Natural killer cell (primary cell): ENCODE measurements around the gene MDH1B. TPM values are rescaled to one million over a fixed set of nuclear protein-coding genes. Genes with fewer than 3 reads are reported as not detected.

ENCODE experiments used
- ATAC-seq, 3 donors: fragments of 150-1000 bp in 2 of 3; fragments of 200-7000 bp in 1 of 3; cut with Tn5 transposase; 1 replicate in 1 of 3; 2 replicates in 2 of 3; pipeline ENCODE4 v1.10.0; 2021; ENCODE audit warnings: mild to moderate bottlenecking in 2 of 3, moderate library complexity in 2 of 3
- DNase-seq, 2 donors: peaks; one replicate each; pipeline versions ENCODE4 v3.0.0 to v3.0.0-alpha.2; 2013 to 2021; ENCODE audit warnings: mixed read lengths in 1 of 2
- H3K27ac ChIP-seq: one replicate; pipeline ENCODE4 v1.5.1; 2013; ENCODE audit warnings: mild to moderate bottlenecking, low read length
- H3K27me3 ChIP-seq: one replicate; pipeline ENCODE4 v1.6.1; 2013; ENCODE audit warnings: low read length; ENCODE audit not compliant: control insufficient read depth, insufficient read depth
- H3K36me3 ChIP-seq: one replicate; pipeline ENCODE4 v1.6.1; 2013; ENCODE audit warnings: low read length; ENCODE audit not compliant: control insufficient read depth, insufficient read depth
- H3K4me1 ChIP-seq: one replicate; pipeline ENCODE4 v1.6.1; 2013; ENCODE audit warnings: low read length; ENCODE audit not compliant: control insufficient read depth, insufficient read depth
- H3K4me3 ChIP-seq: one replicate; pipeline ENCODE4 v1.5.1; 2013; ENCODE audit warnings: low read length
- H3K9me3 ChIP-seq: one replicate; pipeline ENCODE4 v1.6.1; 2013; ENCODE audit warnings: low read length; ENCODE audit not compliant: control insufficient read depth, insufficient read depth
- H3K27ac Mint-ChIP-seq, 2 donors: one replicate each; pipeline ENCODE4 v1.8.0; 2022; ENCODE audit warnings: mild to moderate bottlenecking in 2 of 2, mixed read lengths in 2 of 2, moderate library complexity in 1 of 2
- H3K27me3 Mint-ChIP-seq, 2 donors: one replicate each; pipeline ENCODE4 v1.8.0; 2022; ENCODE audit warnings: low read depth in 2 of 2, mixed read lengths in 2 of 2
- H3K36me3 Mint-ChIP-seq: one replicate; pipeline ENCODE4 v1.8.0; 2022; ENCODE audit warnings: mixed read lengths
- H3K4me1 Mint-ChIP-seq, 2 donors: one replicate each; pipeline ENCODE4 v1.8.0; 2022; ENCODE audit warnings: mixed read lengths in 2 of 2
- H3K4me3 Mint-ChIP-seq: one replicate; pipeline ENCODE4 v1.8.0; 2022; ENCODE audit warnings: mild to moderate bottlenecking, moderate library complexity, mixed read lengths
- H3K9me3 Mint-ChIP-seq, 2 donors: one replicate each; pipeline ENCODE4 v1.8.0; 2022; ENCODE audit warnings: mixed read lengths in 2 of 2
- WGBS: methylation state at CpG from one replicate; pipeline ENCODE4 v1.1.7; 2013; ENCODE audit warnings: missing lambda C conversion rate; ENCODE audit not compliant: insufficient coverage; 5-methylcytosine and 5-hydroxymethylcytosine counted together
- intact Hi-C: fragments of 100-400 bp; cut with micrococcal nuclease; formaldehyde crosslinking; loops from one replicate; pipeline ENCODE4 v1.14.2; 2022
- total RNA-seq, 4 donors: library from RNA; stranded (reverse); fragments of 120-200 nt in 1 of 4; gene quantifications; one replicate each; pipeline versions ENCODE4 v1.2.3 to v1.2.4, GENCODE V29; 2013 to 2022
- TF ChIP-seq, protein P1 (sequence below): fragments of 200-600 bp; IDR thresholded peaks from one replicate; pipeline ENCODE4 v1.8.0; 2022; ENCODE audit warnings: antibody characterized with exemption

Gene MDH1B
- total RNA-seq, 3 donors from 2014 or later (not counting 1 experiment from before 2014, with no cell fraction given), result not detected

DNA sequence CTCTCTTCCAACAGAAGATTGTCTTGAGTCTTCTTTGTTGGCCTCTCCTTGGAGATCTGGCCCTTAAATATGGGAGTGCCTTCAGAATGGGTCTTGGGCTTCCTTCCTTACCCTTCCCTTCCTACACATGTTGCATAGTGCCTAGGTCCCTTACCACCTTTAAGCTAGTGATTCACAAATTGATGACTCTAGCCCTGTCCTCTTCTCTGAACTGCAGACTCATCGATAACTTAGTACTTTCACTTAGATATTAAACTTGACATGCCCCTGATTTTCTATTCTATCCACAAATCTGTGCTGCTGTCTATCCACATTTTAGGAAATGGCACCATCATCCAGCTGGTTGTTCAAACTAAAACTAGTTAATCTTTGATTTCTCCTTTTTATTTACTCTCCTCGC is 37.8 kb downstream of the MDH1B start:
- 90% methylated on average over 2 of the region's 2 CpGs for WGBS
- Mint-ChIP-seq H3K27ac (no peak overlapping the region), H3K4me1 (no peaks in the 10 kb centered on the region), H3K36me3 (no peaks in the 10 kb centered on the region), H3K27me3 (peaks cover 13 to 29% of the 10 kb centered on the region in 2 donors), H3K4me3 (no peak overlapping the region), H3K9me3 (peaks cover under 1 to 2% of the 10 kb centered on the region in 2 donors)
- Histone ChIP-seq H3K27ac (no peak overlapping the region), H3K4me3 (no peak overlapping the region), H3K36me3 (no peaks in the 10 kb centered on the region), H3K9me3 (no peaks in the 10 kb centered on the region), H3K27me3 (no peaks in the 10 kb centered on the region), H3K4me1 (no peaks in the 10 kb centered on the region)
- intact Hi-C loops, result no loop called here
- TF ChIP-seq, protein P1, sequence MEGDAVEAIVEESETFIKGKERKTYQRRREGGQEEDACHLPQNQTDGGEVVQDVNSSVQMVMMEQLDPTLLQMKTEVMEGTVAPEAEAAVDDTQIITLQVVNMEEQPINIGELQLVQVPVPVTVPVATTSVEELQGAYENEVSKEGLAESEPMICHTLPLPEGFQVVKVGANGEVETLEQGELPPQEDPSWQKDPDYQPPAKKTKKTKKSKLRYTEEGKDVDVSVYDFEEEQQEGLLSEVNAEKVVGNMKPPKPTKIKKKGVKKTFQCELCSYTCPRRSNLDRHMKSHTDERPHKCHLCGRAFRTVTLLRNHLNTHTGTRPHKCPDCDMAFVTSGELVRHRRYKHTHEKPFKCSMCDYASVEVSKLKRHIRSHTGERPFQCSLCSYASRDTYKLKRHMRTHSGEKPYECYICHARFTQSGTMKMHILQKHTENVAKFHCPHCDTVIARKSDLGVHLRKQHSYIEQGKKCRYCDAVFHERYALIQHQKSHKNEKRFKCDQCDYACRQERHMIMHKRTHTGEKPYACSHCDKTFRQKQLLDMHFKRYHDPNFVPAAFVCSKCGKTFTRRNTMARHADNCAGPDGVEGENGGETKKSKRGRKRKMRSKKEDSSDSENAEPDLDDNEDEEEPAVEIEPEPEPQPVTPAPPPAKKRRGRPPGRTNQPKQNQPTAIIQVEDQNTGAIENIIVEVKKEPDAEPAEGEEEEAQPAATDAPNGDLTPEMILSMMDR, result no peak
- ATAC-seq (no peak), DNase-seq (no peak)

DNA sequence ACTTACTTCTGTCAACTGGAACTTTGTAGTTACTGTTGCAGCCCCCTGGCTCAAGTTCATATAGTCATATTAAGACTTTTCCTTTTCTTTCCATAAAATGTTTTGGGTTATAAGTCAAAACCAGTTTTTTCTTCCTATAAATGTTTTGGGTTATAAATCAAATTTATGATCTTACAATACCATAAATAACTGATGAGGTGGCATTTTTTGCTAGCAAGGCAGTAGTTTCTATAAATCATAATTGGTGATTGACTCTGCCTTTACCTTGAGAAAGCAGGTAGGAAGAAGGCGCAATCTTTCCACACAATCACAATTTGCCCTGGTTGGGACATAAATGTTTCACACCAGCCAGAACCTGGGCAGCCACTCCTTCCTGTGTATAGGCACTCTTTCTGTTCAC is 41.8 kb downstream of the MDH1B start:
- intact Hi-C loops, result no loop called here
- DNase-seq, result no peak
- H3K9me3 Mint-ChIP-seq, result peaks cover 0 to 2% of the 10 kb centered on the region in 2 donors
- TF ChIP-seq, protein P1, result no peak
- H3K4me1 Mint-ChIP-seq, result no peaks in the 10 kb centered on the region
- Histone ChIP-seq H3K27ac (no peak overlapping the region), H3K4me1 (no peaks in the 10 kb centered on the region), H3K9me3 (no peaks in the 10 kb centered on the region), H3K27me3 (no peaks in the 10 kb centered on the region), H3K4me3 (no peak overlapping the region), H3K36me3 (no peaks in the 10 kb centered on the region)
- no peak overlapping the region for H3K4me3 Mint-ChIP-seq
- no peak for ATAC-seq
- 100% methylated on average over 1 of the region's 1 CpG for WGBS
- no peaks in the 10 kb centered on the region for H3K36me3 Mint-ChIP-seq
- peaks cover 24 to 29% of the 10 kb centered on the region in 2 donors for H3K27me3 Mint-ChIP-seq
- no peak overlapping the region for H3K27ac Mint-ChIP-seq

GRCh38 chr2:206721256-206721920 is 43.7 kb downstream of the MDH1B start:
- Histone ChIP-seq H3K27ac (no peak overlapping the region), H3K9me3 (no peaks in the 10 kb centered on the region), H3K36me3 (no peaks in the 10 kb centered on the region), H3K4me1 (no peaks in the 10 kb centered on the region), H3K4me3 (no peak overlapping the region), H3K27me3 (no peaks in the 10 kb centered on the region)
- Mint-ChIP-seq H3K9me3 (peaks cover 0 to 2% of the 10 kb centered on the region in 2 donors), H3K36me3 (no peaks in the 10 kb centered on the region), H3K27ac (no peak overlapping the region), H3K27me3 (peaks cover 20 to 25% of the 10 kb centered on the region in 2 donors), H3K4me1 (no peaks in the 10 kb centered on the region), H3K4me3 (no peak overlapping the region)
- intact Hi-C loops, result no loop called here
- 12% methylated on average over 3 of the region's 4 CpGs for WGBS
- TF ChIP-seq, protein P1, result no peak
- ATAC-seq (no peak), DNase-seq (no peak)

DNA sequence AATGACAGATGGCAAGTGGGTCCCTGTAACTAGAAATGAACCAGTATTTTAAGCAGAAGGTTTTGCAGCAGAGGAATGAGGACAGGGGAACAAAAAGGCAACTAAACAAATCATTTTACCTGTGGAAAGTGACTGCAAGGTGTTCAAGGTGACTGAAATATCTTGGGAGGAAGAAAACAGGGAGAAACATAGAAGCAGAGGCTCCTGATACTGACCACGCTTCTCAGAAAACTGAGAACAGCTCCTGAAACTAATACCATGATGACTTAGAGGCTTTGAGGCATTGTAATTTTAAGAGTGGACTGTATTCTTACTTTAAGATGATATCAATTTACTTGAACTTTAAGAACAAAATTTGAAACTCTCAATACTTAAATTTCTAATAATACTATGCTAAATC is 46.8 kb downstream of the MDH1B start, which contains the start of gene DYTN:
Gene DYTN, minus strand, starts transcription at position 101 of the 400 bp plus-strand sequence. CDS start 117 bp downstream, outside the sequence.
- no peak within 1 kb of the TSS for H3K4me3 ChIP-seq
- no peak for DNase-seq
- TF ChIP-seq, protein P1, result no peak
- no peak within 1 kb of the TSS for H3K27ac Mint-ChIP-seq
- H3K9me3 Mint-ChIP-seq, result peaks cover 0 to 2% of the 10 kb centered on the region in 2 donors
- 90% methylated on average over 1 of the region's 1 CpG for WGBS
- no peak within 1 kb of the TSS for H3K27ac ChIP-seq
- H3K9me3 ChIP-seq, result no peaks in the 10 kb centered on the region
- no peaks in the 10 kb centered on the region for H3K4me1 ChIP-seq
- ATAC-seq, result no peak
- intact Hi-C loops, result no loop called here
- H3K27me3 ChIP-seq, result no peaks in the 10 kb centered on the region
- no peaks in the 10 kb centered on the region for H3K36me3 Mint-ChIP-seq
- H3K4me1 Mint-ChIP-seq, result no peaks in the 10 kb centered on the region
- H3K4me3 Mint-ChIP-seq, result no peak within 1 kb of the TSS
- H3K27me3 Mint-ChIP-seq, result peaks cover 20 to 25% of the 10 kb centered on the region in 2 donors
- H3K36me3 ChIP-seq, result no peaks in the 10 kb centered on the region
